ENCODE data around the gene UNC13B. TPM values are rescaled to one million over a fixed set of nuclear protein-coding genes. Genes with fewer than 3 reads are reported as not detected.

Gene UNC13B
- total and polyA plus RNA-seq, 2 of the 13 experiments (the other 11 are each of a cell fraction or from before 2014, with no cell fraction given), result 14.0 to 18.3 TPM

- TF ChIP-seq MED13 (CRISPR knock-in tag; IDR thresholded peaks at IDR 0.05) (no peak), NFIB (CRISPR knock-in tag; IDR thresholded peaks at IDR 0.05; ENCODE audit: borderline replicate concordance) (no peak), ZNF577 (CRISPR knock-in tag; IDR thresholded peaks at IDR 0.05; ENCODE audit: borderline replicate concordance, low read depth) (no peak), MNT (IDR thresholded peaks at IDR 0.05) (peak; percentile 100), ARID5B (CRISPR knock-in tag; IDR thresholded peaks at IDR 0.05) (peak; percentile 63), ZNF235 (CRISPR knock-in tag; IDR thresholded peaks at IDR 0.05; ENCODE audit: borderline replicate concordance) (no peak), ATM (IDR thresholded peaks at IDR 0.05; ENCODE audit: borderline replicate concordance) (no peak), KDM5B (CRISPR knock-in tag; IDR thresholded peaks at IDR 0.05; ENCODE audit: borderline replicate concordance) (no peak), ZNF281 (CRISPR knock-in tag; IDR thresholded peaks at IDR 0.05; ENCODE audit: borderline replicate concordance) (no peak), IKZF1 (IDR thresholded peaks at IDR 0.05) (no peak), TCF7L2 (IDR thresholded peaks at IDR 0.05; ENCODE audit: low read depth, low read length) (no peak), BHLHE40 (IDR thresholded peaks at IDR 0.05; ENCODE audit: low read length) (no peak), ZEB1 (IDR thresholded peaks at IDR 0.05; ENCODE audit: insufficient replicate concordance, low read depth) (no peak), HDAC2 (CRISPR knock-in tag; IDR thresholded peaks at IDR 0.05) (peak; percentile 42; the same call in 1 of the 2 replicates), SPEN (CRISPR knock-in tag; IDR thresholded peaks at IDR 0.05; ENCODE audit: low read depth) (0 out of 2 replicates have a peak, but pooled peaks have one; percentile 41), HMGXB3 (CRISPR knock-in tag; IDR thresholded peaks at IDR 0.05; ENCODE audit: borderline replicate concordance) (no peak), XBP1 (CRISPR knock-in tag; IDR thresholded peaks at IDR 0.05) (no peak), NPAS2 (CRISPR knock-in tag; IDR thresholded peaks at IDR 0.05; ENCODE audit: borderline replicate concordance) (no peak)
Measured at GRCh38 chr9:35193762-35194161, 32.0 kb downstream of the UNC13B start (continued).
